Sigmoid colon (tissue), 7 donors: Measurements from ENCODE around the gene MKNK1. TPM values are rescaled to one million over a fixed set of nuclear protein-coding genes. Genes with fewer than 3 reads are reported as not detected.
A peak's percentile ranks its signal among the peaks of the same experiment; 100 is the strongest.

Experiments
- DNase-seq: peaks from one replicate; pipeline ENCODE4 v3.0.0-alpha.2; 2019
- H3K27ac ChIP-seq, 4 donors: fragments of 200-600 bp; sonication (generic); one replicate each; pipeline ENCODE4 v1.5.1; 2016 to 2019; ENCODE audit warnings: mild to moderate bottlenecking in 1 of 4
- H3K27me3 ChIP-seq, 3 donors: fragments of 200-600 bp; sonication (generic); one replicate each; pipeline ENCODE4 v1.5.1; 2019; ENCODE audit warnings: mild to moderate bottlenecking in 1 of 3
- H3K36me3 ChIP-seq, 4 donors: fragments of 200-600 bp; sonication (generic); one replicate each; pipeline ENCODE4 v1.5.1; 2016 to 2019
- H3K4me1 ChIP-seq, 4 donors: fragments of 200-600 bp; sonication (generic); one replicate each; pipeline ENCODE4 v1.5.1; 2017 to 2019
- H3K4me3 ChIP-seq, 4 donors: fragments of 200-600 bp; sonication (generic); one replicate each; pipeline ENCODE4 v1.5.1; 2017 to 2019; ENCODE audit warnings: mild to moderate bottlenecking in 2 of 4, moderate library complexity in 1 of 4
- H3K9me3 ChIP-seq, 4 donors: fragments of 200-600 bp in 3 of 4; sonication (generic) in 3 of 4; one replicate each; pipeline versions ENCODE4 v1.5.1 to v1.6.1; 2013 to 2019
- EP300 ChIP-seq, 4 donors: sonication (generic); formaldehyde crosslinking; IDR thresholded peaks; one replicate each; pipeline ENCODE4 v1.6.1; 2017; ENCODE audit warnings: antibody characterized with exemption in 4 of 4
- POLR2A ChIP-seq, 2 donors: fragments of 450-650 bp; IDR thresholded peaks; one replicate each; pipeline ENCODE4 v1.6.1; 2016; ENCODE audit warnings: antibody characterized with exemption in 2 of 2, mild to moderate bottlenecking in 2 of 2, moderate library complexity in 2 of 2
- POLR2AphosphoS5 ChIP-seq, 4 donors: sonication (generic); formaldehyde crosslinking; IDR thresholded peaks; one replicate each; pipeline ENCODE4 v1.6.1; 2017; ENCODE audit warnings: antibody characterized with exemption in 4 of 4
- WGBS, 2 donors: extraction: QIAGEN DNeasy Blood & Tissue Kit; methylation state at CpG; one replicate each; pipeline ENCODE4 v1.1.7; 2013; 5-methylcytosine and 5-hydroxymethylcytosine counted together
- intact Hi-C: fragments of 100-400 bp; cut with DNase I; formaldehyde crosslinking; loops from one replicate; pipeline ENCODE4 v1.15.1; 2023
- polyA plus RNA-seq, 3 donors: library from polyadenylated mRNA; stranded (reverse); fragments of 200-250 nt; gene quantifications; one replicate each; pipeline ENCODE4 v1.2.3, GENCODE V29; 2013
- total RNA-seq, 4 donors: library from RNA; depleted of rRNA; stranded (reverse); fragments of >200 nt; gene quantifications; one replicate each; pipeline ENCODE4 v1.1.0, GENCODE V29; 2016
- TF ChIP-seq, protein P1 (sequence below), 4 experiments: fragments of 450-650 bp in 3 of 4; fragments of 200-600 bp in 1 of 4; IDR thresholded peaks; one replicate each; pipeline ENCODE4 v1.5.1; 2016 to 2019; ENCODE audit warnings: antibody characterized with exemption in 4 of 4, mild to moderate bottlenecking in 3 of 4, moderate library complexity in 2 of 4
- donor health status: healthy with polysubstance abuse.
- donor health status: Bipolar disorder and iron deficiency.
- donor health status: healthy.

Gene MKNK1
- total and polyA plus RNA-seq, 7 donors: 15.0 to 54.3 (median 32.1) TPM

DNA sequence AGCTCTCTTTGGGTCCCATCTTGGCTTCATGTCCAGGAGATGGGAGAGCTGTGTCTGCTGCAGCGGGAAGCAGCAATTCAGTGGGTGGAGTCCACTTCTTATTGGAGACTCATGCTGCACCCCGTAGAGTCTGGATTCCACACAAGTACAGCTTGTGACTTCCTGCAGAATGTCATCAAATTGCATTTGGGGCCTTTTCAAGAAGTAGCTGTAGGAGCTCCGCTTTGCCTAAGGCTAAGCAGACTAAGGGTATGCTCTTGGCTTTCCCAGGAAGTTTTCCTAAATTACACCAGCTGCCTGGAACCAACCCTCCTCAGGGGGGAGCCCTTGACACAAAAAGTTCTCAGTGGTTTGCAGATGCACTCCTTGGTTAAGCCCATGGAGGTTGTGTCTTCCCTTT, 18.3 kb upstream of the MKNK1 start:
- no peaks in the 10 kb centered on the region for H3K9me3 ChIP-seq
- TF ChIP-seq, protein P1, sequence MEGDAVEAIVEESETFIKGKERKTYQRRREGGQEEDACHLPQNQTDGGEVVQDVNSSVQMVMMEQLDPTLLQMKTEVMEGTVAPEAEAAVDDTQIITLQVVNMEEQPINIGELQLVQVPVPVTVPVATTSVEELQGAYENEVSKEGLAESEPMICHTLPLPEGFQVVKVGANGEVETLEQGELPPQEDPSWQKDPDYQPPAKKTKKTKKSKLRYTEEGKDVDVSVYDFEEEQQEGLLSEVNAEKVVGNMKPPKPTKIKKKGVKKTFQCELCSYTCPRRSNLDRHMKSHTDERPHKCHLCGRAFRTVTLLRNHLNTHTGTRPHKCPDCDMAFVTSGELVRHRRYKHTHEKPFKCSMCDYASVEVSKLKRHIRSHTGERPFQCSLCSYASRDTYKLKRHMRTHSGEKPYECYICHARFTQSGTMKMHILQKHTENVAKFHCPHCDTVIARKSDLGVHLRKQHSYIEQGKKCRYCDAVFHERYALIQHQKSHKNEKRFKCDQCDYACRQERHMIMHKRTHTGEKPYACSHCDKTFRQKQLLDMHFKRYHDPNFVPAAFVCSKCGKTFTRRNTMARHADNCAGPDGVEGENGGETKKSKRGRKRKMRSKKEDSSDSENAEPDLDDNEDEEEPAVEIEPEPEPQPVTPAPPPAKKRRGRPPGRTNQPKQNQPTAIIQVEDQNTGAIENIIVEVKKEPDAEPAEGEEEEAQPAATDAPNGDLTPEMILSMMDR (IDR thresholded peaks at IDR 0.05): peak; percentile 14 to 59 (median 41)
- TF ChIP-seq POLR2A (IDR thresholded peaks at IDR 0.05) (no peak), POLR2AphosphoS5 (IDR thresholded peaks at IDR 0.05) (no peak)
- no peak overlapping the region for H3K4me3 ChIP-seq
- intact Hi-C loops: loop anchor here (1.0 kb wide), 1 partner anchor 103 kb away; no protein-coding TSS in a partner anchor
- no peak overlapping the region for H3K27ac ChIP-seq
- H3K4me1 ChIP-seq: peaks cover 0 to 7% (median 3%) of the 10 kb centered on the region in 4 donors
- no peaks in the 10 kb centered on the region for H3K27me3 ChIP-seq
- 24 to 62% methylated on average over 3 of the region's 3 CpGs for WGBS, 2 donors
- H3K36me3 ChIP-seq: no peaks in the 10 kb centered on the region
- peak; percentile 68 for DNase-seq

DNA sequence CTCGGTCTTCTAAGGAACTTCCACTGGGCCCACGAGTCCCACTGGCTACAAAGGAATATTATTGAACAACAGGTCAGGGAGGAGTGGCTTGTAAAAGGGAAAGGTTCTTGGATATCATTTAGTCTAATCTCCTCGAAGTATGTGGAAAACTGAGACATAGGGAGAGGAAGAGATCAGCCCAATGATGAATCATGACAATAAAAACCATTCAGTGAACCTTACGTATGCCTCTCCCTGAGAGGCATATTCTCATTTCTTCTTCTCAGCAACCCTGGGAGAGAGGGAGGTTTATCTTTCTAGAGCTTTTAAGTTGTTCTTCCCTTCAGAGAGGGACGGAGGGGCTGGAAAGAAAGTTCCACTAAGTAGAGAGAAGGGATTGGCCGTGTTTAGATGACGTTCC, 17.9 kb upstream of the MKNK1 start:
- Histone ChIP-seq H3K4me1 (peaks cover 0 to 11% (median 7%) of the 10 kb centered on the region in 4 donors), H3K27ac (no peak overlapping the region), H3K27me3 (no peaks in the 10 kb centered on the region), H3K4me3 (no peak overlapping the region), H3K9me3 (no peaks in the 10 kb centered on the region), H3K36me3 (no peaks in the 10 kb centered on the region)
- 28 to 67% methylated on average over 7 of the region's 7 CpGs for WGBS, 2 donors
- DNase-seq: no peak
- no peak for TF ChIP-seq EP300 (IDR thresholded peaks at IDR 0.05)
- TF ChIP-seq, protein P1 (IDR thresholded peaks at IDR 0.05): no peak
- TF ChIP-seq POLR2A (IDR thresholded peaks at IDR 0.05): no peak
- no peak for TF ChIP-seq POLR2AphosphoS5 (IDR thresholded peaks at IDR 0.05)
- intact Hi-C loops: loop anchor here (1.0 kb wide), 1 partner anchor 103 kb away; no protein-coding TSS in a partner anchor

DNA sequence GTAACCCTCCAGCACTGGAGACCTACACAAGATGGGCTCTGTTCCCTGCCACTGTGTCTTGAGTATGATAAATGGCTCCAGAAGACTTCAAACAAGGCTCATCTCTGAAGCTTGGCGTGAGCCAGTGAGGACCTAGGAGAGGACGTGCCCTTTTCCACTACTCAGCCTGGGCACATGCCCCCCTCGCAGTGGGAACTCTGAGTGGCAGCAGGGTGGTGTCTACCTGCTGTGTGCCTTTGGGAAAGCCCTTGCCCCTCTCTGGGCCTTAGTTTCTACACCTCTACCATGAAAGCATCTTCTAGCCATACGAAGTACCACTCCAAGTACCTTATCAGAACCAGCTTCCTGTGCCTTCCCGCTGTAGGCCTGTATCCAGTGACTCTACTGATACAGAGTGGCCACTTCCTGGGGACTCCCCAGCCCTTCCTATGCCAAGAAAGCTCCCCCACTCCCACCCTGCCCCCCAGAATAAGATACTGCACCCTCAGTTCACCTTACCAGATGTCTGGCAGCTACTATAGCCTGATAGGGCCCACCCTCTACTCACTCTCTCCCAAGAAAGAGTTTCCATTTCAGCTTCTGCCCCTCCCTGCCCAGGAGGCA, 15.7 kb upstream of the MKNK1 start:
- Histone ChIP-seq H3K4me1 (peaks cover 0 to 27% (median 20%) of the 10 kb centered on the region in 4 donors), H3K27ac (no peak overlapping the region), H3K4me3 (no peak overlapping the region), H3K9me3 (no peaks in the 10 kb centered on the region), H3K36me3 (no peaks in the 10 kb centered on the region), H3K27me3 (no peaks in the 10 kb centered on the region)
- no peak for DNase-seq
- 91 to 93% methylated on average over 5 of the region's 5 CpGs for WGBS, 2 donors
- TF ChIP-seq, protein P1 (IDR thresholded peaks at IDR 0.05): no peak
- TF ChIP-seq POLR2A (IDR thresholded peaks at IDR 0.05) (no peak), EP300 (IDR thresholded peaks at IDR 0.05) (no peak), POLR2AphosphoS5 (IDR thresholded peaks at IDR 0.05) (no peak)
- intact Hi-C loops: no loop called here

DNA sequence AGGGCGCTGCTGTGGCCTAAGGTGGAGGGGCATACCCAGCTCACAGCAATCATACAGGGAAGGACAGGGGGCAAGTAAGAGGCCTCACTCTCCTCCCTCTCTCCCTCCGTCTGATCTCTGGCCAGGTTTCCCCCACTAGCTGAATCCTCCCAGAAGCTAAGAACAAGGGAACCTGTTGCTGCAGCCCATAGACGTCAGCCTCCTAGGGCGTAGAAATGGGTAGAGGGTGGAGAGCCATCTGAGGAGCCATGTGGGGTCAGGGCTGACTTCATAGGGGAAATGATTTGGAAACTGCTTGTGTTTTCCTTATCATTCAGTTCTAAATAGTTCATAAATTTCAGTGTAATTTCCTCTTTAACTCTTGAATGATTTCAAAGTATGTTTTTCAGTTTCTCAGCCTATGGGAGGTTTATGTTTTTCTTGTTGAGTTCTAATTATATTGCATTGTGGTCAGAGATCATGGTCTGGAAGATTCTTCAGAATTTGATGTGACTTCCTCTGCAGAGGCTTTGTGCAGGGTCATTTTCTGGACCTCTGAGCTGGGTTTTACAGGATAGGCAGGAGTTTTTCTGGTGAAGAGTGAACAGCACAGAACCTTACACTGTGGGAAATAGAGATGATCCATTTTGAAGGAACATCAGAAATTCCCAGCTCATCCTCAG, 14.8 kb upstream of the MKNK1 start:
- TF ChIP-seq POLR2A (IDR thresholded peaks at IDR 0.05) (no peak), EP300 (IDR thresholded peaks at IDR 0.05) (no peak), POLR2AphosphoS5 (IDR thresholded peaks at IDR 0.05) (no peak)
- TF ChIP-seq, protein P1 (IDR thresholded peaks at IDR 0.05): no peak
- Histone ChIP-seq H3K4me1 (peaks cover 0 to 35% (median 29%) of the 10 kb centered on the region in 4 donors), H3K27me3 (no peaks in the 10 kb centered on the region), H3K36me3 (no peaks in the 10 kb centered on the region), H3K4me3 (no peak overlapping the region), H3K27ac (no peak overlapping the region), H3K9me3 (no peaks in the 10 kb centered on the region)
- no peak for DNase-seq
- intact Hi-C loops: no loop called here
- WGBS, 2 donors: 78 to 88% methylated on average over 4 of the region's 4 CpGs
